HepG2 (cell line): Measurements from ENCODE around the gene ATP13A3. TPM values are rescaled to one million over a fixed set of nuclear protein-coding genes. Genes with fewer than 3 reads are reported as not detected.

ENCODE experiments used
- ATAC-seq: fragments of 200-7000 bp; cut with Tn5 transposase; 3 replicates; pipeline ENCODE4 v1.9.1; 2020; ENCODE audit warnings: mild to moderate bottlenecking, moderate library complexity
- BruUV-seq: library from RNA; stranded (reverse); fragments of 400-500 nt; replicated peaks from 2 replicates; lab custom pipeline; 2021; lab: Mats Ljungman, UMichigan
- CTCF ChIA-PET: fragments of 300-600 bp; formaldehyde crosslinking; extraction: SDS; loops from one replicate; lab custom pipeline; 2021; ENCODE audit warnings: low total read pairs, inconsistent platforms, low intra/inter-chr PET ratio; lab: Yijun Ruan, JAX
- POLR2A ChIA-PET: fragments of 350-600 bp; sonication (Branson Sonifier 250); formaldehyde crosslinking; loops from one replicate; lab custom pipeline; 2020; ENCODE audit warnings: antibody characterized with exemption, inconsistent platforms; lab: Yijun Ruan, JAX
- DNase-seq: peaks from one replicate; pipeline ENCODE4 v3.0.0-alpha.2; 2015; ENCODE audit warnings: low spot score
- FAIRE-seq: peaks from 3 replicates; lab custom pipeline; 2011; peaks lifted over from hg19 to GRCh38; lab: Jason Lieb, UNC
- H2AFZ ChIP-seq: one replicate; pipeline ENCODE4 v1.6.1; 2011; ENCODE audit warnings: low read length, inconsistent platforms
- H3K27ac ChIP-seq: fragments of 300-600 bp; 3 replicates; pipeline ENCODE4 v1.8.0; 2011; ENCODE audit warnings: mixed run types, mild to moderate bottlenecking, mixed read lengths, low read length, inconsistent platforms; ENCODE audit not compliant: insufficient read depth; ENCODE audit errors: extremely low read length
- H3K27me3 ChIP-seq, 2 experiments: fragments of 200-600 bp in 1 of 2; 2 replicates in 1 of 2; 3 replicates in 1 of 2; pipeline versions ENCODE4 v1.6.0 to v1.8.0; 2011; ENCODE audit warnings: low read length in 2 of 2, mild to moderate bottlenecking in 2 of 2, moderate library complexity in 2 of 2, inconsistent platforms in 1 of 2; ENCODE audit not compliant: insufficient read depth in 2 of 2, control insufficient read depth in 1 of 2
- H3K36me3 ChIP-seq, 2 experiments: fragments of 200-600 bp in 1 of 2; replicated peaks in 1 of 2; 2 replicates in 1 of 2; 3 replicates in 1 of 2; pipeline versions ENCODE4 v1.5.1 to v1.8.0; 2011; ENCODE audit warnings: low read length in 2 of 2, inconsistent platforms in 1 of 2; ENCODE audit not compliant: insufficient read depth in 2 of 2, control insufficient read depth in 1 of 2
- H3K4me1 ChIP-seq: 2 replicates; pipeline ENCODE4 v1.5.1; 2012; ENCODE audit warnings: low read length, inconsistent platforms; ENCODE audit not compliant: insufficient read depth
- H3K4me2 ChIP-seq: 2 replicates; pipeline ENCODE4 v1.6.0; 2011; ENCODE audit warnings: low read depth, low read length, inconsistent platforms
- H3K4me3 ChIP-seq, 3 experiments: fragments of 200-600 bp in 1 of 3; sonication (generic), shearing (Covaris generic) in 1 of 3; replicated peaks in 1 of 3; 2 replicates each; pipeline ENCODE4 v1.5.1; 2011 to 2016; ENCODE audit warnings: low read length in 3 of 3, inconsistent platforms in 2 of 3, low read depth in 2 of 3, mild to moderate bottlenecking in 2 of 3, control low read depth in 1 of 3, mixed read lengths in 1 of 3; ENCODE audit not compliant: insufficient read depth in 1 of 3
- H3K79me2 ChIP-seq: one replicate; pipeline ENCODE4 v1.6.1; 2011; ENCODE audit warnings: low read length, inconsistent platforms; ENCODE audit not compliant: insufficient read depth
- H3K9ac ChIP-seq: 2 replicates; pipeline ENCODE4 v1.6.0; 2011; ENCODE audit warnings: mild to moderate bottlenecking, low read depth, low read length, inconsistent platforms; ENCODE audit not compliant: insufficient read depth
- H3K9me3 ChIP-seq: 2 replicates; pipeline ENCODE4 v1.5.1; 2012; ENCODE audit warnings: mild to moderate bottlenecking, low read length
- H4K20me1 ChIP-seq: 2 replicates; pipeline ENCODE4 v1.6.0; 2011; ENCODE audit warnings: inconsistent platforms, mild to moderate bottlenecking, low read length, moderate library complexity; ENCODE audit not compliant: insufficient read depth
- AGO2 ChIP-seq: fragments of 200-400 bp; formaldehyde crosslinking; optimal IDR thresholded peaks from 2 replicates; pipeline ENCODE3; 2017; ENCODE audit warnings: mild to moderate bottlenecking, low read depth, low read length, moderate library complexity
- BCL6 ChIP-seq: IDR thresholded peaks from 2 replicates; pipeline ENCODE4 v1.6.1; 2016; ENCODE audit warnings: missing genetic modification reagents, missing compliant biosample characterization
- FOSL1 ChIP-seq: sonication (generic); formaldehyde crosslinking; IDR thresholded peaks from 2 replicates; pipeline ENCODE4 v1.9.0; 2021; ENCODE audit warnings: missing genetic modification reagents, borderline replicate concordance
- GZF1 ChIP-seq: sonication (generic); formaldehyde crosslinking; IDR thresholded peaks from 2 replicates; pipeline ENCODE4 v1.5.1; 2020; ENCODE audit warnings: mild to moderate bottlenecking, missing genetic modification reagents
- NFIC ChIP-seq: IDR thresholded peaks from 2 replicates; pipeline ENCODE4 v1.6.1; 2012; ENCODE audit warnings: mild to moderate bottlenecking, low read length, inconsistent platforms
- SMARCC2 ChIP-seq: fragments of 450-650 bp; IDR thresholded peaks from 2 replicates; pipeline ENCODE4 v1.6.1; 2017; ENCODE audit warnings: antibody characterized with exemption, mild to moderate bottlenecking
- ZNF12 ChIP-seq: sonication (generic); formaldehyde crosslinking; IDR thresholded peaks from 2 replicates; pipeline ENCODE4 v1.5.0; 2020; ENCODE audit warnings: missing genetic modification reagents
- ZNF329 ChIP-seq: sonication (generic); formaldehyde crosslinking; IDR thresholded peaks from 2 replicates; pipeline ENCODE4 v1.9.0; 2021; ENCODE audit warnings: low read depth, mild to moderate bottlenecking, missing genetic modification reagents
- ZNF382 ChIP-seq: sonication (generic); formaldehyde crosslinking; IDR thresholded peaks from 2 replicates; pipeline ENCODE4 v1.5.0; 2020; ENCODE audit warnings: missing genetic modification reagents, mild to moderate bottlenecking, borderline replicate concordance
- ZNF737 ChIP-seq: sonication (generic); formaldehyde crosslinking; IDR thresholded peaks from 2 replicates; pipeline ENCODE4 v1.5.0; 2020; ENCODE audit warnings: missing genetic modification reagents, mild to moderate bottlenecking, borderline replicate concordance
- WGBS: methylation state at CpG from one replicate; pipeline ENCODE4 v1.1.6; 2017; ENCODE audit warnings: low lambda C conversion rate; 5-methylcytosine and 5-hydroxymethylcytosine counted together
- in situ Hi-C: cut with HindIII; loops from 2 replicates; pipeline ENCODE4 v1.10.0; 2017; ENCODE audit warnings: low pct_unique_long_range_greater_than_20kb; ENCODE audit not compliant: extremely low pct_ligation_motif_present
- intact Hi-C: fragments of 100-400 bp; cut with micrococcal nuclease; formaldehyde crosslinking; loops from one replicate; pipeline ENCODE4 v1.10.0; 2022; ENCODE audit not compliant: unreplicated experiment
- polyA plus RNA-seq, 8 experiments: library from polyadenylated mRNA; depleted of rRNA in 3 of 8; stranded (reverse) in 7 of 8; unstranded in 1 of 8; fragments of >200 nt; fragmentation: Illumina TruSeq in 4 of 8; extraction: Trizol in 4 of 8; gene quantifications; 2 replicates each; pipeline versions ENCODE4 v1.2.1 to v1.2.3, GENCODE V29; 2011 to 2016; ENCODE audit warnings: low read depth in 4 of 8, missing spikeins in 1 of 8, mixed read lengths in 1 of 8; ENCODE audit not compliant: insufficient read depth in 1 of 8
- total RNA-seq, 5 experiments: library from RNA; depleted of rRNA; stranded (reverse); fragments of >200 nt; fragmentation: Illumina TruSeq; extraction: Trizol; gene quantifications; 2 replicates each; pipeline ENCODE4 v1.2.3, GENCODE V29; 2016; ENCODE audit warnings: low read depth in 1 of 5
- TF ChIP-seq, protein P1 (sequence below): sonication (generic); formaldehyde crosslinking; IDR thresholded peaks from 2 replicates; pipeline ENCODE4 v1.8.1; 2023; ENCODE audit warnings: mild to moderate bottlenecking, moderate library complexity, missing genetic modification reagents

ATP13A3 gene
- total and polyA plus RNA-seq, 2 of the 13 experiments (the other 11 are each of a cell fraction or from before 2014, with no cell fraction given): 44.9 to 80.8 TPM

DNA sequence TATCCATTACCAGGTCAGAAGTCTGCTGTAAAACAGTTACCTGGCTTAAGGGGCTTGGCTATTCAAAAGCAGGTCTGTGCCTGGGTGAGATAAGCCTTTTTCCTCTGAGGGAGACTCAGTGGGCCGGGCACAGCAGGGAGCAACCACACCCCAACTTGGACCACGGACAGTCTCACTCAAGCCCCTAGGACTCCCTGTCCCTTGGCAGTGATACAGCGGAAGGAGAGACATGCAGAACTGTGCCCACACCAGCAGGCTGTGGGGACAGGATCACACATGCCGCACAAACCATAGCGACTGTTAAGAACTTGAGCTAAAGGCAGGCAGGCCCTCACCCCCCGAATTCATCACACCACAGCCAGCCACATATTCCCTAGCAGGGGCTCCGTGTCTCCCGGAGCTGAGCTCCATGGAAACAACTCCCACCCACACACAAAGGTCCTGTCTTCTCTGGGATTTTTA is 84.9 kb downstream of the ATP13A3 start (continued):
- TF ChIP-seq AGO2: peak; percentile 45
- no peak for TF ChIP-seq ZNF12 (CRISPR knock-in tag)
- no peak for TF ChIP-seq FOSL1 (CRISPR knock-in tag)
- TF ChIP-seq ZNF382 (CRISPR knock-in tag): no peak

DNA sequence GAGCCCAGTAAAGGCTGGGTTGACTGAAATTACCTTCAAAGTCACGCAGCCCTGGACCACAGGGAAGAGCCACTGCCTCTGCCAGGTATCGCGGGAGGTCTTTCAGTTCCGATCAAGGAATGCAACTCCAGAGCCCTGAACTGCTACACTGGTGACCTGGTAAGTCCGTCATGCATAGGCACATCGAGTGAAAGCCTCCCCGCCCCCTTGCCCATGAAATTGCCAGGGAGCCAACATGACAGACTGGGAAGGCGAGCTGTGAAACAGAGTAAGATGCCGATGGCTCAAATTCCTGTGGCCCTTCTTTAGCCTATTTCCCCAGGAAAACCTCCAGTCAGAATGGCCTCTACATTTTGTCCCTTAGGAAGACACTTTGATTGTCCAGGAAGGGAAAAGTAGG is 85.5 kb downstream of the ATP13A3 start:
- H4K20me1 ChIP-seq: no peaks in the 10 kb centered on the region
- peaks cover 0 to 19% of the 10 kb centered on the region in 2 experiments; a peak in 2 of 5 replicates for H3K36me3 ChIP-seq
- intact Hi-C loops: no loop called here
- DNase-seq: no peak
- H2AFZ ChIP-seq: no peak overlapping the region
- H3K9ac ChIP-seq: no peak overlapping the region
- no peaks in the 10 kb centered on the region for H3K79me2 ChIP-seq
- TF ChIP-seq SMARCC2 (no peak), BCL6 (CRISPR knock-in tag) (no peak), GZF1 (CRISPR knock-in tag) (no peak), NFIC (no peak), ZNF329 (CRISPR knock-in tag) (no peak), ZNF737 (no peak)
- TF ChIP-seq, protein P1, sequence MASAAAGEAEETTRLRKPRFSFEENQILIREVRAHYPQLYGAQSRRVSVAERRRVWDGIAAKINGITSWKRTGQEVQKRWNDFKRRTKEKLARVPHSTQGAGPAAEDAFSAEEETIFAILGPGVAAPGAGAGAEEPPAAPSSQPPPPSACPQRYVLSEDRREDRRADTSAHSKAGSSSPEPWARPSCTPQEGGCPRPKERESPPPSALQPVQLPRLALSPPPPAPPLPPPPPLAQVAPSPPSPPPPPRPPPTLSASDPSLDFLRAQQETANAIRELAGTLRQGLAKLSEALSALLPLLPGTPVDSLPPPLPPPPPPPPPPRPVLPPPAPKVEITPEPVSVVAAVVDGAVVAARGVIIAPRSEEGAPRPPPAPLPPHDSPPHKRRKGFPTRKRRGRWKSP: no peak
- TF ChIP-seq, all 625 proteins: peak for 0
- Histone ChIP-seq H3K4me1 (peaks cover 16% of the 10 kb centered on the region; the same call in 1 of the 2 replicates), H3K27me3 (no peaks in the 10 kb centered on the region), H3K9me3 (no peaks in the 10 kb centered on the region), H3K27ac (no peak overlapping the region), H3K4me3 (no peak overlapping the region), H3K4me2 (no peak overlapping the region)
- peak; percentile 34 for ATAC-seq
- BruUV-seq: no TSS peak
- FAIRE-seq: no peak
- 85% methylated on average over 9 of the region's 9 CpGs for WGBS
- ChIA-PET CTCF (no interaction called here), POLR2A (no interaction called here)
- in situ Hi-C loops: loop anchor here (5.0 kb wide), 1 partner anchor 69 kb away; no protein-coding TSS in a partner anchor
